ENCODE measurements around the gene OSBPL6.

GRCh38 chr2:178273787-178274360, 79.6 kb downstream of the OSBPL6 start:
- no peak for TF ChIP-seq CTCF (IDR thresholded peaks at IDR 0.05; ENCODE audit: low read depth, low read length)
- no peak for TF ChIP-seq POLR2A (IDR thresholded peaks at IDR 0.05; ENCODE audit: extremely low read depth, insufficient read length)
- TF ChIP-seq MAX (IDR thresholded peaks at IDR 0.05; ENCODE audit: low read depth, low read length), result no peak
- TF ChIP-seq MYC (IDR thresholded peaks at IDR 0.05; ENCODE audit: low read depth, low read length), result no peak

All from NB4 (cell line).